GM13976 (cell line): Measurements from ENCODE around the gene RRP1B.

ENCODE experiments used
- DNase-seq: peaks from one replicate; pipeline ENCODE4 v3.0.0; 2012; ENCODE audit warnings: low spot score
- CTCF ChIP-seq: IDR thresholded peaks from 2 replicates; pipeline ENCODE4 v1.5.1; 2012; ENCODE audit warnings: borderline replicate concordance, mild to moderate bottlenecking; ENCODE audit not compliant: insufficient read depth; ENCODE audit errors: extremely low read depth, missing control alignments, control extremely low read depth
- in situ Hi-C: fragments of 300-500 bp; cut with MboI; formaldehyde crosslinking; loops from one replicate; pipeline ENCODE4 v1.12.0; 2022; ENCODE audit warnings: low sequenced_read_pairs, mixed read lengths, inconsistent platforms; ENCODE audit not compliant: unreplicated experiment

RRP1B gene

GRCh38 chr21:43717166-43717853, 58.0 kb downstream of the RRP1B start:
- no peak for TF ChIP-seq CTCF
- in situ Hi-C loops = loop anchor here (10.0 kb wide), 1 partner anchor 53 kb away; no protein-coding TSS in a partner anchor
- DNase-seq = no peak

DNA sequence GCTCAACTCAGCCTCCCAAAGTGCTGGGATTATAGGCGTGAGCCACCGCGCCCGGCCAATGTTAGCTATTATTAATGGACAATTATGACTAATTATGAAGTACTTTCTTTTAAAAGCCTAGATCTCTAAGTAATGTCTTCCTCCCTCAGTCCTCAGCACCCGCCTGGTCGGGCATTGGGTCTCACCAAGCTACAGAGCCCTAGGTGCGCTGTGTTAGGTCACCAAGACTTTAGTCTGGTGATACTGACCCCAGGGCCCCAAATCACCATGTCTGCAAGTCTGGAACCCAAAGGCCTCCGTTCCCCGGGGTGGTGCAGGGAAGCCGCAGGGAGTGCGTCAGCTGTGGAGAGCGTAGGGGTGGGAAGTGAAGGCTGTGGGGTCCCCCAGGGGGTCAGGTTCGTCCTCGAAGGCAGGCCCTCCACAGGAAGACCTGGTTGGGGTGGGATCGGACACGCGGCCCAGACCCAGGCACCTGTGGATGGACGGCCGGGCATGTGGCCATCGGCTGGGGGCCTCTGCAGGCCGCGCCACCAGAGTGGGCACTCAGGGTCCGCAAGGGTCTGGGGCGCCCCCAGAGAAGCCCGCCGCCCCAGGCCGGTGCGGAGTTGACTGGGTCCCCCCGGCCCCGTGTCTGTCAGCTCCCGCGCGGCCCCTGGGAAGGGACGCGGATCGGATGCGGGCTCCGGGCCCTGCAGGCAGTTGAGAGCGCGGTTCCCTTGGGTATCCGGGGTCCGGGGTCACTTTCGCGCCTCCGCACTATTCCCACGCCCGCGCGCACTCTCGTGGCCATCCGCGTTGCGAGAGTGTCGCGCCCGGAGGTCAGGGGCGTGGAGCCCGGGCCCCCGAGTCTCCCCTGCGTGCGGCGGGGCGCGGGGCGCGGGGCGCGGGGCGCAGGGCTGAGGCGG, 58.9 kb downstream of the RRP1B start:
- TF ChIP-seq CTCF = no peak
- in situ Hi-C loops = loop anchor here (10.0 kb wide), 1 partner anchor 53 kb away; no protein-coding TSS in a partner anchor

GRCh38 chr21:43718872-43719747, 59.8 kb downstream of the RRP1B start, which contains the start of gene PDXK:
Gene PDXK (plus strand): TSS chr21:43719129. CDS start chr21:43719295, 166 bp downstream.
- TF ChIP-seq CTCF = peak; percentile 53
- in situ Hi-C loops = loop anchor here (10.0 kb wide), 1 partner anchor 54 kb away; no protein-coding TSS in a partner anchor
- peak; percentile 94 for DNase-seq

More for the DNA sequence above, 58.9 kb downstream of the RRP1B start:
- DNase-seq = no peak

DNA sequence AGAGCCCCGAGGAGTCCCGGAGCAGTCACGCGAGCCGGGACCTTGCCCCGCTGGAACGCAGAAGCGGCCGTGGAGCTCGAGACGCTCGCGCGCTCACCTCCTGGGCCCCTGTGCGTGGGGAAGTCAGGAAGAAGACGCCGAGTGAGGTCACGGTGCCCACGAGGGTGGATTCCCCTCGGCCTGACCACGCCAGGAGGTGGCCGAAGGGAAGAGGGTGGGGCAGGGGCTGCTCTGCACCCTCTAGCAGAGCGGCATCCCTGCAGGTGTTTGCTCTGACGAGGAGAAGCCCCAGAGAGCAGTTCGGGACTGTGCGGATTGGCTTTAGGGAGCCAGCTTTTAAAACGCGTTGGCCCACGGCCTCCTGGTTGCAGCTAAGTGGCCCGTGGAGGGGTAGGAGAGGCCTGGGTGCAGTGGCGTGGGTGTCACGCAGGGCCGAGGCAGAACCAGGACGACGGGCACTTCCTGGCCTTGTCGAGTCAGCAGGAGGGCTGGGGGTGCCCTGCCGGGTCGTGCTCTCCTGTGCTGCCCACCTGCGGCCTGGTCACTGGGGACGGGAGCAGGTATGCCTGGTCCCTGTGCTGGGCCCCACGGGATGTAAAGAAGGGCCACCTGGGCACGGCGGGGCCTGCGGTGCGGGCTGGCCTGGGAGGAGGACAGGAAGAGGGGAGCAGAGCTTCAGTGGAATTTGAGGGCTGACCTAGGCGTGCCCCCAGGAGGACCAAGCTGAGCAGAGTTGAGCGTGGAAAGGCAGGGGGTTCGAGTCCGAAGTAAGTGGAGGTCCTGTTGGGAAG, 60.6 kb downstream of the RRP1B start:
- TF ChIP-seq CTCF = no peak
- DNase-seq = no peak
- in situ Hi-C loops = loop anchor here (10.0 kb wide), 1 partner anchor 55 kb away; no protein-coding TSS in a partner anchor

DNA sequence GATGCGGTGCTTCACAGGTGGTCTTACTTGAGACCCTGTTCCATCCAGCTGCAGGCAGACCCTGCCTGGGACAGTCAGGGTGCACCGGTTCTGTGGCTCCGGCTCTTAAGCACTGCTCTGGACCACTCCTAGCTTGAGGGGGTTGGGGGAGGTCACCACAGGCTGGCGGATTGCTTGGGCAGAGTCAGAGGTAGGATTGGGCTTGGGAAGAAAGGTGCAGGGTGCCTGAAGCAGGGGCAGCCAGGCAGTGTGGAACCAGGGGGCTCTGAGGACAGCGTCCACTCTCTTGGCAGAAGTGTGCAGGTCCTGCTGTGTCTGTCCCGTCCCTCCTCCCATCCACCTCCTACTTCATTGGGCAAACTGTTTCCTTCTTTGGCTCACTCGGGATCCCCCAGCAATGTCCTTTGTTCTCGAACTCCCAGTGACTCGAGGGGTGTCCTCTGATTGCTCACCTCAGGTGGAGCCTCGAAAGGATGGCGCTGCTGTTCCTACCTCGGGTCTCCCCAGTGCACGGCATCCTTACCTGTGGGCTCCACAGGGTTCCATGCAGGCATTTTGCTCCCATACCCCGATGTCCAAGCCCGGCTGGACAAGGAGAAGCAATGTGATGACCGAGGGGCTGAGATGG, 61.3 kb downstream of the RRP1B start:
- in situ Hi-C loops = no loop called here
- TF ChIP-seq CTCF = no peak
- no peak for DNase-seq
